Nephron progenitor cell (in vitro differentiated cells): ENCODE data around the gene NLRP5.
"Not testable (repeated sequence)": the region's sequence is repeated elsewhere in the genome, so short reads cannot be mapped to it uniquely, and the experiment has no call there.

Experiments
- DNase-seq: peaks from one replicate; pipeline ENCODE4 v3.0.0; 2021
- H3K27ac Mint-ChIP-seq: 2 replicates; pipeline ENCODE4 v1.8.0; 2021; ENCODE audit warnings: mild to moderate bottlenecking, moderate library complexity, mixed read lengths
- H3K27me3 Mint-ChIP-seq: 2 replicates; pipeline ENCODE4 v1.8.0; 2021; ENCODE audit warnings: mild to moderate bottlenecking, low read depth, mixed read lengths; ENCODE audit not compliant: poor library complexity
- H3K36me3 Mint-ChIP-seq: 2 replicates; pipeline ENCODE4 v1.8.0; 2021; ENCODE audit warnings: low read depth, mixed read lengths
- H3K4me1 Mint-ChIP-seq: 2 replicates; pipeline ENCODE4 v1.8.0; 2021; ENCODE audit warnings: mixed read lengths
- H3K4me3 Mint-ChIP-seq: 2 replicates; pipeline ENCODE4 v1.8.0; 2021; ENCODE audit warnings: mild to moderate bottlenecking, moderate library complexity, mixed read lengths
- H3K9me3 Mint-ChIP-seq: 2 replicates; pipeline ENCODE4 v1.8.0; 2021; ENCODE audit warnings: mild to moderate bottlenecking, moderate library complexity, mixed read lengths
- TF ChIP-seq, protein P1 (sequence below): fragments of 200-600 bp; sonication (generic); IDR thresholded peaks from 2 replicates; pipeline ENCODE4 v1.5.0; 2021; ENCODE audit warnings: antibody characterized with exemption

NLRP5 gene

DNA sequence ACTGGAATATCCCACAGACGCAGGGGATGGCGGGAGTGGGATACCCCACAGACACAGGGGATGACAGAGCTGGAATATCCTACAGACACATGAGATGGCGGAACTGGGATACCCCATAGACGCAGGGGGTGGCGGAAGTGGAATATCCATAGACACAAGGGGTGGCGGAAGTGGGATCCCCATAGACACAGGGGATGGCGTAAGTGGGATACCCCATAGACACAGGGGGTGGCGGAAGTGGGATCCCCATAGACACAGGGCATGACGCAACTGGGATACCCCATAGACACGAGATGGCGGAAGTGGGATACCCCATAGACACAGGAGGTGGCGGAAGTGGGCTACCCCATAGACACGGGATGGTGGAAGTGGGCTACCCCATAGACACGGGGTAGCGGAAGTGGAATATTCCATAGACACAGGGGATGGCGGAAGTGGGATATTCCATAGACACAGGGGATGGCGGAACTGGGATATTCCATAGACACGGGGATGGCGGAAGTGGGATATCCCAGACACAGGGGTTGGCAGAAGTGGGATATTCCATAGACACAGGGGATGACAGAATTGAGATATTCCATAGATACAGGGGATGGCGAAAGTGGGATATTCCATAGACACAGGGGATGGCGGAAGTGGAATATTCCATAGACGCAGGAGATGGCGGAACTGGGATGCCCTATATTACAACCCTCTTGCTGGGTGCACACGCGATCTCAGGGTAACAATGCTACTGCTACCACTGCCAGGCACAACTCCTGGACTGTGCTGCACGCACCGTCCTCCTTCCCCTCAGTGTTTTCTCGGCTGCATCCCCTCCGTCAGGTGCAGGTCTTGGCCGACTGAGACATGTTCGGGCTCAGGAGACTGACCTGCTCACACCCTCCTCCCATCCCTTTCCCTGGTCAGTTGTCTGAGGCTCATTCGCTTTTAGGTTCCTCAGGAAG is 106.4 kb downstream of the NLRP5 start:
- Mint-ChIP-seq H3K27ac (peak overlapping the region; percentile 7), H3K36me3 (peaks cover 76% of the 10 kb centered on the region), H3K4me3 (no peak overlapping the region), H3K9me3 (peaks cover 38% of the 10 kb centered on the region), H3K4me1 (peaks cover 9% of the 10 kb centered on the region), H3K27me3 (no peaks in the 10 kb centered on the region)
- no peak for DNase-seq
- TF ChIP-seq, protein P1, sequence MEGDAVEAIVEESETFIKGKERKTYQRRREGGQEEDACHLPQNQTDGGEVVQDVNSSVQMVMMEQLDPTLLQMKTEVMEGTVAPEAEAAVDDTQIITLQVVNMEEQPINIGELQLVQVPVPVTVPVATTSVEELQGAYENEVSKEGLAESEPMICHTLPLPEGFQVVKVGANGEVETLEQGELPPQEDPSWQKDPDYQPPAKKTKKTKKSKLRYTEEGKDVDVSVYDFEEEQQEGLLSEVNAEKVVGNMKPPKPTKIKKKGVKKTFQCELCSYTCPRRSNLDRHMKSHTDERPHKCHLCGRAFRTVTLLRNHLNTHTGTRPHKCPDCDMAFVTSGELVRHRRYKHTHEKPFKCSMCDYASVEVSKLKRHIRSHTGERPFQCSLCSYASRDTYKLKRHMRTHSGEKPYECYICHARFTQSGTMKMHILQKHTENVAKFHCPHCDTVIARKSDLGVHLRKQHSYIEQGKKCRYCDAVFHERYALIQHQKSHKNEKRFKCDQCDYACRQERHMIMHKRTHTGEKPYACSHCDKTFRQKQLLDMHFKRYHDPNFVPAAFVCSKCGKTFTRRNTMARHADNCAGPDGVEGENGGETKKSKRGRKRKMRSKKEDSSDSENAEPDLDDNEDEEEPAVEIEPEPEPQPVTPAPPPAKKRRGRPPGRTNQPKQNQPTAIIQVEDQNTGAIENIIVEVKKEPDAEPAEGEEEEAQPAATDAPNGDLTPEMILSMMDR, result no peak

DNA sequence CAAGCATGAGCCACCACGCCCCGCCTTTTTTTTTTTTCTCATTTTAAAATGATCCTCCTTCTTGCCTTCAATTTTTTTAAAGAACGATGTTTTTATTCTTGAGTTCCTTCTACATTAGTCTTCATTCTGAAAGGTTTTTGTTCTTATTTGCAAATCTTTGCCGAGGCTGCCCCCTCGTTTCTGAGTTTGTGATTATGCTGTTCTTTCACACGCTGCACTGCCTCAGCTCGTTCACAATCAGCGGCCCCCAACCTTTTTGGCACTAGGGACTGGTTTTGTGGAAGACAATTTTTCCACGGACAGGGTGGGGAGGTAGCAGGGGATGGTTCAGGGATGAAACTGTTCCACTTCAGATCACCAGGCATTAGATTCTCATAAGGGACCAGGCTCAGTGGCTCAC is 107.9 kb downstream of the NLRP5 start:
- Mint-ChIP-seq H3K27me3 (no peaks in the 10 kb centered on the region), H3K4me3 (no peak overlapping the region), H3K9me3 (peaks cover 38% of the 10 kb centered on the region), H3K27ac (no peak overlapping the region), H3K36me3 (peaks cover 77% of the 10 kb centered on the region), H3K4me1 (peaks cover 9% of the 10 kb centered on the region)
- TF ChIP-seq, protein P1, result no peak
- no peak for DNase-seq

DNA sequence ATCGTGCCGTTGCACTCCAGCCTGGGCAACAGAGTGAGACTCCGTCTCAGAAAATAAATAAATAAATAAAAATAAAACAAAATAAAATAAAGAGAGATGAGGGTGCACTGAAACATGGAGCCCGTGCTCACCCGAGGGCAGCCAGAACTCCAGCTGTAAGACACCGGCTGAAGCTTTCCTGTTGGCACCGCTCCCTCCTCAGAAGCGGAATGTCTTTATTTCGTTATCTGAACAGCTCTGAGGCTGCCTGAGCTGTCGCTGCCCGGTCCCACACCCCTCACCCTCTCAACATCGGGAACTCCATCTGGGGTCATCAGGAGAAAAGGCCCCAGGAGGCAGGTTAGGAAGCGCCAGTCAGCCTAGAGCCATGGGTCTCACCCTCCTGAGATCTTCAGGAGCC is 110.1 kb downstream of the NLRP5 start:
- Mint-ChIP-seq H3K4me3 (no peak overlapping the region), H3K9me3 (peaks cover 38% of the 10 kb centered on the region), H3K36me3 (peaks cover 78% of the 10 kb centered on the region), H3K4me1 (no peaks in the 10 kb centered on the region), H3K27ac (no peak overlapping the region), H3K27me3 (no peaks in the 10 kb centered on the region)
- TF ChIP-seq, protein P1, result no peak
- DNase-seq, result no peak

DNA sequence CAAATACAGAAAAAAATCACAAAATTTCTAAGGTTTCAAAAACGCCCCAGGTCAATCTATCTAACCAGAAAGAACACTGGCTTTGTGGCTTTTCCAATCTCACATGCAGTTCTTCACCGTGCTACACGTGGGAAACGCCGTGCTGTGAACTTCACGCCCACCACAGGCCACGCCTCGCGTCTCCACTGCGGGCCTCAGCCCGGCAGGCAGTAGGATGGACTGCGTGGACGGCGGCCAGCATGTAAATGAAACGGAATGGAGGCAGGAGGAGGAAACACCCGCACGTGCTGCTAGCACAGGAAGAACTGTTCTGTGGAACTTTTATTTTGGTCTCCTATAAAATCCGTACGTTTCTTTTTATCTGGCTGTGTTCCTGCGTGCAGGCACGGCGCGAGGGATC is 110.7 kb downstream of the NLRP5 start:
- Mint-ChIP-seq H3K9me3 (peaks cover 37% of the 10 kb centered on the region), H3K27ac (no peak overlapping the region), H3K4me1 (no peaks in the 10 kb centered on the region), H3K27me3 (no peaks in the 10 kb centered on the region), H3K4me3 (no peak overlapping the region), H3K36me3 (peaks cover 81% of the 10 kb centered on the region)
- no peak for DNase-seq
- TF ChIP-seq, protein P1, result no peak

DNA sequence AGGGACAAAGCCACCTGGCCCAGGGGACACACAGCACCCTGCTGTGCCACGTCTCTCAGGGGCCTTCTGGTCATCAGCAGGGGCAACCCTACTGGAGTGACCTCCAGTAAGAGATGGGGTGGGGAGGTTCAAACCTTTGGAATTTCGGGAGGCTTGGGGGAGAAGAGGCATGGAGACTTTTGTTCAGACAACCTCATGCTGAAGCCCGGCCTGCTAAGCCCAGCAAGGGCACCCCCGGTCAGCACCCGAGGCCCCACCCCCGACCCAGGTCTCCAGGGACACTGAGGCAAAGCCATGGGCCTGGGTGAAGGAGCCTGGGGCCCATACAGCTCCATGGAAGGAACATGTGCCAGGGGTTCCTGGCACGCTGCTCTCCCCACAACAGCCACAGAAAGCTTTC is 111.2 kb downstream of the NLRP5 start:
- no peak overlapping the region for H3K27ac Mint-ChIP-seq
- no peak overlapping the region for H3K4me3 Mint-ChIP-seq
- DNase-seq, result no peak
- TF ChIP-seq, protein P1, result no peak
- no peaks in the 10 kb centered on the region for H3K27me3 Mint-ChIP-seq
- no peaks in the 10 kb centered on the region for H3K4me1 Mint-ChIP-seq
- H3K36me3 Mint-ChIP-seq, result peaks cover 76% of the 10 kb centered on the region
- peaks cover 32% of the 10 kb centered on the region for H3K9me3 Mint-ChIP-seq

DNA sequence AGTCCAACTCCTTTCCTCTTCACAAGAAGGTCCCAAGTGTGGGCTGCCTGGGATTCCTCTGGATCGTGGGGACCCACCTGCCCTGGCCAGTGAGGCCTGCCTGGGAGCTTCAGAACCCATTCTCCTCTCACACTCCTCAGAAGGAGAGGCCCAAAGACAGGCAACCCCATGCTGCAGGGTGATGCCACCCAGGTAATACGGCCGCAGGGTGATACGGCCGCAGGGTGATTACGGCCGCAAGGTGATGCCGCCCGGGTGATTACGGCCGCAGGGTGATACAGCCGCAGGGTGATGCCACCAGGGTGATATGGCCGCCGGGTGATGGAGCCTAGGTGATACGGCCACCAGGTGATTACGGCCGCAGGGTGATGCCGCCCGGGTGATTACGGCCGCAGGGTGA is 111.7 kb downstream of the NLRP5 start:
- Mint-ChIP-seq H3K9me3 (peaks cover 27% of the 10 kb centered on the region), H3K36me3 (peaks cover 71% of the 10 kb centered on the region)
- H3K27ac Mint-ChIP-seq, H3K4me1 Mint-ChIP-seq, H3K27me3 Mint-ChIP-seq, H3K4me3 Mint-ChIP-seq, DNase-seq: not testable (repeated sequence)
